ENCODE data around the gene ZBTB7B.

The ZBTB7B gene

GRCh38 chr1:155017041-155017945, 14.7 kb downstream of the ZBTB7B start:
- peak; percentile 93 for DNase-seq (ENCODE audit: low spot score)

- DNase-seq (ENCODE audit: low spot score) = no peak
These were observed 15.3 kb downstream of the ZBTB7B start for GRCh38 chr1:155017946-155018316.

GRCh38 chr1:155018617-155019348, 16.2 kb downstream of the ZBTB7B start:
- DNase-seq (ENCODE audit: low spot score) = no peak

GRCh38 chr1:155019377-155020245, 17.0 kb downstream of the ZBTB7B start:
- no peak for DNase-seq (ENCODE audit: low spot score)

- peak; percentile 53 for DNase-seq (ENCODE audit: low spot score)
These were observed 19.7 kb downstream of the ZBTB7B start for GRCh38 chr1:155022136-155022926.

- DNase-seq (ENCODE audit: low spot score) = no peak
These were observed 20.3 kb downstream of the ZBTB7B start for GRCh38 chr1:155022927-155023236.

- DNase-seq (ENCODE audit: low spot score) = no peak
These were observed 21.0 kb downstream of the ZBTB7B start for GRCh38 chr1:155023627-155024026.

GRCh38 chr1:155024315-155024714, 21.7 kb downstream of the ZBTB7B start:
- DNase-seq (ENCODE audit: low spot score) = no peak

- DNase-seq (ENCODE audit: low spot score) = no peak
These were observed 23.6 kb downstream of the ZBTB7B start for GRCh38 chr1:155026154-155026553.

GRCh38 chr1:155026588-155026987, 24.0 kb downstream of the ZBTB7B start:
- DNase-seq (ENCODE audit: low spot score) = peak; percentile 41

GRCh38 chr1:155029513-155030242, 27.1 kb downstream of the ZBTB7B start:
- no peak for DNase-seq (ENCODE audit: low spot score)

- DNase-seq (ENCODE audit: low spot score) = no peak
These were observed 27.7 kb downstream of the ZBTB7B start for GRCh38 chr1:155030243-155030795.

- no peak for DNase-seq (ENCODE audit: low spot score)
These were observed 28.3 kb downstream of the ZBTB7B start for GRCh38 chr1:155030899-155031298.

- no peak for DNase-seq (ENCODE audit: low spot score)
These were observed 30.3 kb downstream of the ZBTB7B start for GRCh38 chr1:155032886-155033285.

- no peak for DNase-seq (ENCODE audit: low spot score)
These were observed 30.9 kb downstream of the ZBTB7B start, which contains the start of the genes DCST1 and DCST2 for GRCh38 chr1:155033524-155033923. Gene DCST1 (plus strand): TSS chr1:155033824. CDS start chr1:155034037, 213 bp downstream. Gene DCST2 (minus strand): TSS chr1:155033781. CDS start chr1:155033701, 80 bp downstream.

- no peak for DNase-seq (ENCODE audit: low spot score)
These were observed 32.0 kb downstream of the ZBTB7B start for GRCh38 chr1:155034318-155035208.

- no peak for DNase-seq (ENCODE audit: low spot score)
These were observed 33.3 kb downstream of the ZBTB7B start for GRCh38 chr1:155035936-155036335.

- no peak for DNase-seq (ENCODE audit: low spot score)
These were observed 34.4 kb downstream of the ZBTB7B start for GRCh38 chr1:155037043-155037442.

- no peak for DNase-seq (ENCODE audit: low spot score)
These were observed 35.3 kb downstream of the ZBTB7B start for GRCh38 chr1:155037851-155038441.
